HG03095 (cell line): ENCODE data around the gene TVP23A.
A peak's percentile ranks its signal among the peaks of the same experiment; 100 is the strongest.
"Not testable (repeated sequence)": the region's sequence is repeated elsewhere in the genome, so short reads cannot be mapped to it uniquely, and the experiment has no call there.

ENCODE experiments used
- ATAC-seq: cut with Tn5 transposase; IDR thresholded peaks from one replicate; pipeline ENCODE4 v1.9.1; 2021; ENCODE audit warnings: moderate library complexity; ENCODE audit not compliant: unreplicated experiment

The TVP23A gene

DNA sequence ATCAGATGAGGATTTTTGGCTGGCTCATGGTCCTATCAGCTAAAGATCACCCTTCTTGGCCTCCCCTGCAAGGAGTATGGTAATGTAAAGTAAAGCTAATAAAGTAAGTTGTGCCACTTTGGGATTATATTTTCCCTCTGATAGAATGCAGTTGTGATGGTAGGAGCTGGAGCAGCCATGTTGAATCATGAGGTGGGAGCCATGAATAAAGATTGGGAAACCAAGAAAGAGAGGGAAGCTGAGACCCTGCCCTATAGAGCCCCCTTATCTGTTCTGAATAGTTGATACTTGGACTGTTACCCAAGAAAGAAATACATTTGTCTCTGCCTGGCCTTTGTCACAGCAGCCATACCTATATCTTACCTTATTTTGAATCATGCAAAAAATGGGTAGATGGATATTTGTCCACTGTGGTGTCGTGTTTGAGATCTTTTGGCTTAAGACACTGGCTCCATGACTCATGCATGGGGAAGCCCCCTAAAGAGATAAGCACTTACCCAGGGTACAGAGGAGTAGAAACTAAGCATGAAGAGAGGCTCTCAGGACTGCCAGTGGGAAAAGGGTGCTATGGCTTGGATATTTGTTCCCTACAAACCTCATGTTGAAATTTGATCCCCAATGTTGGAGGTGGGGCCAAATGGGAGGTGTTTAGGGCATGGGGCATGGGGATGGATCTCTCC lies 17.7 kb upstream of the TVP23A start:
- ATAC-seq = no peak

- ATAC-seq = no peak
Measured at GRCh38 chr16:10835281-10835931, 16.8 kb upstream of the TVP23A start.

DNA sequence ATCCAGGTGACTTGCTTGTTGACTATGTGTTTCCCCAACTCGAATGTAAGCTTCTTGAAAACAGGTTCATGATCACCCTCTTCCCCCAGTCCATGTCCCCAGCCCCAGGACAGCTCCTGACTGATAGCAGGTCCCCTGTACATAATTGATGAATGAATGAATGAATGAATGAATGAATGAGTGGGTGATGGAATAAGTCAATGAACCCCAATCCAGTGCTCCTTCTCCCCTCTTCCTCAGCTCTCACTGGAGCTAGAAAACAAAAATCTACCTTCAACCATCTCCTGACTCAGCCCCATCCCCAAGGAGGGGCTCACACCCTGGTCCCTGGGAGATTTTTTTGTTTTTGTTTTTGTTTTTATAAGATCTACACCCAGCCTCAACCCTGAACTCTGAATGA lies 16.2 kb upstream of the TVP23A start:
- no peak for ATAC-seq

GRCh38 chr16:10834130-10834529 lies 15.5 kb upstream of the TVP23A start:
- no peak for ATAC-seq

DNA sequence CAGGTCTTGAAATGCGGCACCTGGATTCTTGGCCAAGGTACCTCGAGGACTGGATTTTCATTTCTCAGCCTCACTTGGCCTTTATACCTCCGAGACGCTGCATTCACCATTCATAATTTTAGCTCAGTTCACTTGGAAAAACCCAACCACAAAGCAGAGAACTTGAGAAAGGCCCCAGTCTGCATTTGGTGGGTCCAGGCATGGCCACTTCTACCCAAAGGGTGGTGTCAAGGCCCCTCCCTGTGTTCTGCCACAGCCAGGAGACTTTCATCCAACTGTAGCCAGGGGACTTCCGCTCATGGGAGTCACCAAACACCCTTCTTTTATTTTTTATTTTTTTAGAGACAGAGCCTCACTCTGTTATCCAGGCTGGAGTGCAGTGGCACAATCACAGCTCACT lies 14.7 kb upstream of the TVP23A start:
- ATAC-seq = no peak

DNA sequence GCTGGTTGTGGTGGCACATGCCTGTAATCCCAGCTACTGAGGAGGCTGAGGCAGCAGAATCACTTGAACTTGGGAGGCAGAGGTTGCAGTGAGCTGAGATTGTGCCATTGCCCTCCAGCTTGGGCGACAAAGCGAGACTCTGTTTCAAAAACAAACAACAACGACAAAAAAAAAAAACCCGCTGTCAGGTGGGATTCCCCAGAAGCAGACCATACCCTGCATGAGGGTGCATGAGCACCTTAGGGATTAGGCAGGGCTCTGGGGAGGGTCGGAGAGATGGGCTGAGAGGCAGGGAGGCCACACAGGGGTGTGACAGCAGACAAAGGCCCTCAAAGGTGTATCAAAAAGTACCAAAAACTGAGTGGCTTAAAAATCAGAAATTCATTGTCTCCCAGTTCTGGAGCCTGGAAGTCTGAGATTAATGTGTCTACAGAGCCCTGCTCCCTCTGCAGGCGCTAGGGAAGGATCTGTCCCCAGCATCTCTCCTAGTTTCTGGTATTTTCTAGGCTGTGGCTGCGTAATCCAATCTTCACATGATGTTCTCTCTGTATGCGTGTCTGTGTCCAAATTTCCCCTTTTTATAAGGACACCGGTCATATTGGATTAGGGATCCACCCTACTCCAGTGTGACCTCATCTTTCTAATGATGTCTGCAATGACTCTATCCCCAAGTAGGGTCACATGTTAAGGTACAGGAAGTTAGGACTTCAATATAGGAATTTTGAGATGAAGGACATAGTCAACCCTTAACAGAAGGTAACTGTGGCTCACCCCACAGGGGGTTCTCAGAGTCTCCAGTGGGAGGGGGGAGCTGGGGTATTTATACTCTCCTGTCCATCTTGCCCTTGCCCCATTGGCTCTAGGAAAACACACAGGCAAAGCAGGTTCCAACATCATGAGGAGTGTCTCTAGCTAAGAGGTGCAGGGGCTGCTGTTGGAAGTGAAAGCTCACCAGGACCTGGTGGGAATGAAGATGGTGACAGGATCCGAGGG lies 13.6 kb upstream of the TVP23A start:
- ATAC-seq = no peak

GRCh38 chr16:10830240-10830639 lies 11.6 kb upstream of the TVP23A start:
- ATAC-seq = not testable (repeated sequence)

GRCh38 chr16:10829390-10830098 lies 10.9 kb upstream of the TVP23A start:
- ATAC-seq = not testable (repeated sequence)

DNA sequence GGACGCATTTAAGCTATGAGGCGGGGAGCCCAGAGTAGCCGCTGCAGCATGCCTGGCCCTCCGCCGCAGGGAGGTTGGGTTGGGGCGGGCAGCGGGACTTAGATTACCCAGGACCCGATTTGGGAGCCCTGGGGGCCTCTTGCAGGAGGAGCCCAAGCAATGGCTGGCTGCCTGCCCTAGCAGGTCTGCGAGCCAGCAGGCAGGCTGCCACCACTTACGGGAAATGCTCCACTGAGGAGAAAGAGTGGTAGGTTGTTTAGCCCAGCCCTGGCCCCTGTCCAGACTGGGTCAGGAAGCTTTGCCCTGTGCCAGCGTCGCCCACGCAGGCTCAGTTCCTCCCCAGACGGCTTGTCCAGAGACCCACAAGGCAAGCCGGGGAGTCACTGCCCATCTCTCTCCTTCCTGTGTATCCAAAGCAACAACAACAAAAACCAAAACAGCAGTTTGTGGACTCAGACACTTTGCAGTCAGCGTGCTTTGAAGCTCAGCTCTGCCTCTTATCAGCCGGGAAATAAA lies 10.3 kb upstream of the TVP23A start:
- no peak for ATAC-seq

GRCh38 chr16:10827691-10828341 lies 9.2 kb upstream of the TVP23A start:
- no peak for ATAC-seq

GRCh38 chr16:10824111-10824893 lies 5.7 kb upstream of the TVP23A start:
- ATAC-seq = no peak

DNA sequence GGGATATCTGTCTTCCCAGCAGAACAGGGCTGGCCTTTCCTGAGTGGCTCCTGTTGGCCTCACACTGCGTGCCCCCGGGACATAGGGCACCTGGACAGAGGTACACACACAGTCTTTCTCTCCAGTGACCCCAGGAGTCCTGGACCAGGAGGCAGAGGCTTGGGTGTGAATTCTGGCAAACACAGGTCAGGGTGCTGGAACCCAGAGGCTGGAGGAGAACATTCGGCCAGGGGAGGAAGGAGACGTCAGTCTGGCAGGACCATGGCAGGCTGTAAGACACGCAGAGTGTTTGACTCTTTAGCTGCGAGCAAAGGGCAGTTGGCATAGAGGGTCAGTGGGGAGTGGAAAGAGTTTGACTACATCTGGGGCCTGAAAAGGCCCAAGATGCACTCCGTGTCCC lies 4.1 kb upstream of the TVP23A start:
- no peak for ATAC-seq

GRCh38 chr16:10820546-10820945 lies 2.0 kb upstream of the TVP23A start:
- ATAC-seq = no peak

- no peak for ATAC-seq
Measured at GRCh38 chr16:10817514-10817913, 1.1 kb downstream of the TVP23A start.

GRCh38 chr16:10813099-10813455 lies 5.5 kb downstream of the TVP23A start:
- ATAC-seq = peak; percentile 16

DNA sequence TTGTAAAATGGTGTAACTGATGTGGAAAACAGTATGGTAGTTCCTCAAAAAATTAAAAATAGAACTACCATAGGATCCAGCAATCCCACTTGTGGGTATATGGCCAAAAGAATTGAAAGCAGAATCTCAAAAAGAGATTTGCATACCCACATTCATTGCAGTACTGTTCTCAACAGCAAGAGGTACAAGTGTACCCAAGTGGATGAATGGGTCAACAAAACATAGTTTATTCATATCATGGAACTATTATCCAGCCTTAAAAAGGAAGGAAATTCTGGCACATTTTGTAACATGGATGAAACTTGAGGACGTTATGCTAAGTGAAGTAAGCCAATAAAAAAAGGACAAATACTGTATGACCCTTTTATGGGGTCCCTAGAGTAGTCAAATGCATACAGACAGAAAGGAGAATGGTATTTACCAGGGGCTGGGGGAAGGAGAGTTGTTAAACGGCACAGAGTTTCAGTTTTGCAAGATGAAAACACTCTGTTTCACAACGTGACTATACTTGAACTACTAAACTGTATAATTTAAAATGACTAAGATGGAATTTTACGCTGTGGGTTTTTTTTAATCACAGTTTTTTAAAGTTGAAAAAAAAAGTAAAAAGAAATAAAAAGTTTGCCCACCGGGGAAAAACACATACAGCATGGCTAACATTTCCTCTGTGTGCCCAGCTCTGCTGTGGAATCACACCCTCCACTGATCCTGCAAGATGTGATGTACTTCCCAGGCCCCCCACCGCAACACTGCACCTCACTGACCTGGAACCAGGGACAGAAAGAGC lies 6.1 kb downstream of the TVP23A start:
- ATAC-seq = peak; percentile 67

- ATAC-seq = no peak
Measured at GRCh38 chr16:10809706-10810105, 8.9 kb downstream of the TVP23A start.

DNA sequence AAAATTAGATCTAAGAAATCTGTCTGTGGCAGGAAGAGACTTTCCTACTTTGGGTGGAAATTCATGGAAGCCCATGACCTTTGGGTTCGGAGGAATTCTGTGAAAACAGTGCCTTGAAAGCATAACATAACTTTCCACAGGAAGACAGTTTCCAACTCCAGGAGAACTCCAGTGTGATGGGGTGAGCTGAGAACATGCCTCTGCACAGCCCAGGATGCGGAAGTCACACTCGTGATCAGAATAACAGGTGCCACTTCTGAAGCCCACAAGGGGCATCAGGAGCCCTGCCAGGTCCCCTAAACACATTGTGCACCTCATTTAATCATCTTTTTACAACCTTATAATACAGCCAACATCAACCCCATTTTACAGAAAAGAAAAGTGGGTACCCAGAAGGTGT lies 9.7 kb downstream of the TVP23A start:
- ATAC-seq = no peak

- no peak for ATAC-seq
Measured at GRCh38 chr16:10808218-10808617, 10.4 kb downstream of the TVP23A start.
